8988T (cell line): ENCODE data around the gene RAD51B.
"Not testable (repeated sequence)": the region's sequence is repeated elsewhere in the genome, so short reads cannot be mapped to it uniquely, and the experiment has no call there.

Experiments
- DNase-seq: peaks from one replicate; pipeline ENCODE4 v3.0.0; 2011

Gene RAD51B

DNA sequence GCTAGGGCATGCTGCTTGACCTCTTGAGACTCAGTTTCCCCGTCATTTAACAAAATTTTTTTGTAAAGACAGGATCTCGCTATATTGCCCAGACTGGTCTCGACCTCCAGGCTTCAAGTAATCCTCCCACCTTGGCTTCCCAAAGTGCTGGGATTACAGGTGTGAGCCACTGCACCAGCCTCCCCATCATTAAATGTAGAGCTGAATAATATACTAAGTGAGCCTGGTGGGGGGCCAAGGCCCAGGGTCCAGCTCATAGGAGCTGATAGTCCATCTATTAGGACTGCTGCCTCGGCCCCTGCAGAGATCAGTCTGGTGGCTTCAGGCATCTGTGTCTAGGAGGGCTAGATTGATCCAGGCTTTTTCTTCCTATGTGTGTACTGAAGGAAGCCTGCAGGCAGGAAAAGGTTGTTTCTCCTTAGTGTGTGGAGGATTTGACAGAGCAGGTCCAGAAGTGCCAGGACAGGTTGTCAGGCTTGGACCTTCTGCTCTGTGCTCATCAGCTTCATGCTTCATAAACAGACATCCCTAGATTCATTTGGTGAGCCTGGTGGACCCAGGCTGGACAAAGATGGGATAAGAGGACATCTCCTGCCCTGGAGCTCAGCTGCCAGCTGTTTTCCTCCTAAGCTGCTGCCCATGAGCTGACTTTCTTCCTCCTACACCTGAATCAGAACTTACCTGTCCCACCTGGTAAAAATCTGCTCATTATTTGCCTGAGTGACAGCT, 837.9 kb downstream of the RAD51B start:
- no peak for DNase-seq

DNA sequence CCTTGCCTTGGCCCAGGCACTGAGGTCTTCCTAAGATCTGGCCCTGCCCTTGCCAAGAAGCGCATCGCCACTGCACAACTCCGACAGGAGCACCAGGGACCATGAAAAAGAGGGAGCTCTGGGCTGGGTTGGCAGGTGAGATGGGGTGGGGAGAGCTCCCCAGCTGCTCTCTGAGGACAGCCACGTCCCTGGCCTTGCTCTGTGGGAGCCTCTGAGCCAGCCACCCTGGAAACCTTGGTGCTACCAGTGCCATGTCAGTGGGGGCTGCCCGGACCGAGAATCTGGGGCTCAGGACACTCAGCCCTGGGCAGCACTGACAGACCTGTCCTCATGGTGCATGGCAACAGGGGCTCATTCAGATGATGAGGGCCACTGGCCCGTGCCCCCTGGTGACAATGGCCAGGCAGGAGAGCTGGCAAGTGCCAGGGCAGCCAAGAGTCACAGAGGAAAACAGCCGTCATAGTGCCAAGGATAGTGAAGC, 838.5 kb downstream of the RAD51B start:
- no peak for DNase-seq

DNA sequence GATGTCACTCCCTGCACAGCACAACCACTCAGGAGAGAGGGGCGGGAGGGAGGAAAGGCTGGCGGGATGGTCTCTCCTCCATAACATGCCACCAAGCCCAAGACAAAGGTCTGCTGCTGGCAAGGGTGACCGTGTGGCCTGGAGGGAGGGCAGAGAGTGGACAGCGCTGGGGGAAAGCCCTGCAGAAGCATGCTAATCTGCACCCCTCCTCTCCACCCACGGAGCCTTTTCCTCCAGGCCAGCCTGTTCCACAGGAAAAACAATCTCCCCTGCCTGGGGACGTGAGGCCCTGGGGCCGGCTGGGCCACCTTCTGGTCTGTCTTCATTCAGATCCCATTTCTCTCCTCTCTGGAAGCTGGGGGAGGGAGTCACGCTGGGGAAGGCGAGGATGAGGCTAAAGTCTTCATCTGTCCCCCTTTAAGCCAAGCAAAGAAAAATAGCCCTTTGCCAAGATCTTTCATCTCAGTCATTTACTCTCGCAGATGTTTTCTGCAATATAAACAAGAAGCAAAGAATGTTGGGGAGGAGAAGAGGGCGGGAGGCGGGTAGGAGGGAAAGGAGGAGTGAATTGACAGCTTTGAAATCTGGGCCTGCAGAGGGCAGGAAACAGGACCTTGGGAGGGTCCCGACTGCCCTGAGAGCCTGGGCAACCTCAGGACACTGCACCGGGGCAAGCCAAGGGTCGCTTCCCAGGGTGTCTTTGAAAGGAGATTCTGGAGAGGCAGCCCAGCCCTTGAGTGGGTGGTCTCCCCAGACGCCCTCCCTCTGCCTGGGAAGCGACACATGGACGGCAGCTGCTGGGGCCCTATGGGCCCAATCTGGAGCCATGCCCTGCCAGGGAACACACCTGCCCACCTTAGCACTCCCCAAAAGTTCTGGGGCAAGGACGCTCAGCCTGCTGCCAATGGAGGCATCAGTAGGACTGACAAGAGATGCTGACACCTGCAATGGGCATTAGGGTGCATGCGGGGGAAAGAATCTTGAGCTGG, 839.7 kb downstream of the RAD51B start:
- no peak for DNase-seq

DNA sequence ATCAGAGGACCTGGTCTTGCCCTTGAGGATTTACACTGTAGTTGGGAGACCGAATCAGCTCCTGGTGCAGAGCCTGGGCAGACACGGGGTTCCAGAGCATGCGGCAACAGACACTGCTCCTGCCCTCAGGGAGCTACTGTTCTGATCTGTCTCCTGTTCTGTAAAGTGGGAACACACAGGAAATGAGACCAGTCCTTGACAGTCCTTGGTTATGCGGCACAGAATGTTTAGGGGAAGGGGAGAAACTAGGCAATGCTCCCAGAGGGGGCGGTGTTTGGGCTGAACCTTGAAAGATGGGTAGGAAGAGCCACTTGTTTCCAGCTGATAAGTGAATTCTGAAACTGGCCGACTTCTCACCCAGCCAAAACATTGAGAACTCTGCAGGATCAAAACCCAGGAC, 840.9 kb downstream of the RAD51B start:
- no peak for DNase-seq

DNA sequence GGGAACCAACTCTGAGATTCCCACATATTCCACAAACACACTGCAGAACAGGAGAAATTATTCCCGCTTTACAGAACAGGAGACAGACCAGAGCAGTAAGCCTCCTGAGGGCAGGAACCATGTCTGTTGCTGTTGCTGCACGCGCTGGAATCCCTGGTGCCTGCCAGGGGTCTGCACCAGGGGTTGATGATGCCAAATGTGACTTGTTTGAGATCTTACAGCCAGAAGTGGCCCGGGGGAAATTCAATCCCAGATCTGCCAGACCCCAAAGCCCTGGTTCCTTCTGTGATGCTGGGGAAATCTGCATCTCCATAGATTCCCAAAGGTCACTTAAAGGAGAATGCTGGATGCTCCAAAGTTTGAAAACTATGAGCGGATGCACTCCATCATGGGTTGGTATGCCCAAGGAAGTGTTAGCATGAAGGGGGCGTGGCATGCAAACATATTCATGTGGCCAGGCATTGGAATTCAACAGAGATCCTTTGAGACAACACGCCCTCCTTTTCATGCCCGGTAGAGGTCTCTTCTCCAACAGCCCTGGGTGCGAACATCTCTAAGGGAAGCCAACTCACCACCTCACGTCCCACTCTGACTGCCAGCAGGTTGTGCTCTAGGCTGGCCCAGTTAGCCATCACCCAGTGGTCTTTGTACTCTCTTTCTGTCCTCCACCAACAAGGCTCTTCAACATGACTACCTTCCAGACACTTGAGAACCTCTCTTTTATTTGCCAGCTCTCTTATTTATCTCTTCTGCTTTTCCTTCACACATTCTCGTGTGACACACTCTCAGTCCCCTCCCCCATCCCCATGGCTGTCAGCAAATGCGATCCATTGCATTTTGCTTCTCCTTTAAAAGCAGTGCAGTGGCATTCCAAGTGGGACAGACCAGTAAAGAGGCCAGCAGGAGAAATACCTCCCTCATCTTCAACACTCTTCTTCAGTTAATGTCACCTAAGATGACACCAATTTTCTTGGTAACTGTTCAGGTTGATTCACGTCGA, 841.9 kb downstream of the RAD51B start:
- no peak for DNase-seq

DNA sequence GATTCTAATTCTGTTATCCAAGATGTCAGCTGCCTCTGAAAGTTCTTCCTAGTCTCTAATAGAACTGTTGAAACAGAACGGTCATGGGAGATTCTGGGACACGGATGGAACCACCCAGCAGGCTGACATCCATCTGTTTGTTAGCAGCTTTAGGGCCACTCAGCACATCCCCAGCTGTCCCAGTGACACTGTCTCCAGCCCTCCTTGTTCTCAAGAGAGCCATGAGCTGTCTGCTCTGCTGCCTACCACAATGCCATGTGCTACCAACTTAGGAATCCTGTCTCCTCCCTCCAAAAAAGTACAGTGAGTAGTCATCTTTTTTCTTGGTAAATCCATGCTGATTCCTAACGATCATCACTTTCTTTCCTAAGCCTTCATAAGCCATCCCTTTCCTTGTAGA, 842.8 kb downstream of the RAD51B start:
- no peak for DNase-seq

DNA sequence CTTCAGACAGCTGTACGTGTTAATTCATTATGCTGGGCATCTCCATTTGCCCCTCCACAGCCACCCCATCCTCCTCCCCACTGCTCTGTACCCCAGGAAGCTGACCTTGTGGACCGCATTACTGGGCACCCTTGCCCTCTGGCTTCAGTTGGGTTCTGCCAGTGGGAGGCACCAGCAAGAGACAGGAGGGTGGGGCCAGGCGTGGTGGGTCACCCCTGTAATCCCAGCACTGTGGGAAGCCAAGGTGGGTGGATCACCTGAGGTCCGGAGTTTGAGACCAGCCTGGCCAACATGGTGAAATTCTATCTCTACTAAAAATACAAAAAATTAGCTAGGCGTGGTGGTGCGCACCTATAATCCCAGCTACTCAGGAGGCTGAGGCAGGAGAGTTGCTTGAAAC, 843.2 kb downstream of the RAD51B start:
- DNase-seq, result not testable (repeated sequence)

DNA sequence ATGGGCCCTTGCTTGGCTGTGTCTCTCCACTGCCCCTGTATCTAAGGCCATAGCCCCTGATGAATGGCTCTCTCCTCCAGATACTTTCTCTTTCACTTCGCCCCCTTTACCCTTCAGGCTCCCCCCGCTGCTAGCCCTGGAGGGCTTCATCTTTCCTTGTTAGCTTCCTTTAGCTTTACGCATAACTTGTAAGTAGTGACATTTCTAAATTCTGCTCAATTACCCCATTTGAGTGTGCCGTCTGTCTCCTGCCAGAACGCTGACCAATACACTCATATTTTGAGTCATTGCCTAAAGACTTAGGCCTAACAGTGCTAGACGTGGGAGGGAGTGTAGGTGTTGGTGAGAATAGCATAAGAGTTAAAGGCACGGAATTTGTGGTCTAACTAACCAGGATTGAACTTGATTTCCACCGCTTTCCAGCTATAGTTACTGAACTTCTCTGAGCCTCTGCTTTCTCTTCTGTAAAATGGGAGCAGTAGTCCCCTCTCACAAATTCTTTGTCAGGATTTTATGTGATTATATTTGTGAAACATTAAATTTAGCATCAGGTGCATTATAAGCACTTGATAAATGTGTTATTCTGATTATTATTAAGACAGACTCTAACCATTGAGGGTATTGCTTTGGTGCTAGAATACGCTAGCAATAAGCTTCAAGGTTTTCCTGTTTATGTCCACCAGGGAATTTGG, 844.0 kb downstream of the RAD51B start:
- DNase-seq, result no peak

DNA sequence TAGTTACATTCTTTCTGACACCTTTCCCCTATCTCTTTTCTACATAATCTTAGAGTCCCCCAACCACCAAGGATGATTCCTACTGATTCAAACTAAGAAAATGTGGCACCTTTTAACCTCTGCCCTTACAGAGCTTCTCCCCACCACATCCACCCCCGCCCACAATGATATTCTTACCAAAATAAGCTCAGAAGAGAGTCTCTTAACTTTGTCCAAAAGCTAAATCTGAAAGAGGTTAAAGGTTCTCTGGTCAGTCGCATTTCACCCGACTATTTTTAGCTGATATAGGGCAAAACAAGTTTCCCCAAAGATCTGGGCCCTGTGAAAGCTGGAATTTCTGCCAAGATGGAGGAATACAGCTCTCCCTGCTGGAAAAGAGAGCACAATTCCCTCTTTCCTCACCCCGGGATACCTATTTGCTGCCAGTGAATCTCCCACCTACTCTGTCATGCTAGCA, 844.7 kb downstream of the RAD51B start:
- no peak for DNase-seq

DNA sequence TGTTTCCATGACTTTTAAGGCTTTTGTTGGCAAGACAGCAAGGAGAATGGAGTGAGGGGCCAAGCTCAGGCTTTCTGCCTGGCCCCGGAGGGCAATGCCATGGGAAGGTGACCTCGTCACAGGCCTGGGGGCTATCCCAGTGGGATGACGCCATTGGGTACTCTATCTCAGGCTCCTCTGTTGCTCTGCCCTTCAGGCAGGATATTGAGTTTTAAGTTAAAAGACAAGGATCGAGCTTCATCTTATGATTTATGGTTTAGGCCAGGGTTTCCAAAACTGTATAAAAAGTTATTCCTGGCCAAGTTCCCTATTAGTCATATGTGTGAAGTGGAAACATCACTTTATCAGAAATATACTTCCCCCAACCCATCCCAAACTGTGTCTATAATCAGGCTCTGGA, 845.6 kb downstream of the RAD51B start:
- DNase-seq, result no peak

DNA sequence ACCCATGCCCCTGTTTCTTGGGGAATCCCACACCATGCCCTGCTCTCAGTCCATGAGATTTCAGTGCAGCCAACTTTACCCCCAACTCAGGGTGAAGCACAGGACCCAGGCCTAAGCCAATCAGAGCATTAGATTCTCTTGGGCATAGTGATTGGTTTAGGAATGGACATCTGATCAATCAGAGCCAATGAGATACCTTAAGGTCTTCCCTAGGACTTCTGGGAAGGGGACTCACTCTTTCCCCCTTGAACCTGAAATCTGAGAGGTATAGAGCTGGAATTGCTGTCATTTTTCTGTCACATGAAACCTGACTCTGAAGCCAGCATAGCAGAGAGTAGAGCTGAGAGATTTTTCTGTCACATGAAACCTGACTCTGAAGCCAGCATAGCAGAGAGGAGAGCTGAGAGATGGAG, 846.2 kb downstream of the RAD51B start:
- no peak for DNase-seq

DNA sequence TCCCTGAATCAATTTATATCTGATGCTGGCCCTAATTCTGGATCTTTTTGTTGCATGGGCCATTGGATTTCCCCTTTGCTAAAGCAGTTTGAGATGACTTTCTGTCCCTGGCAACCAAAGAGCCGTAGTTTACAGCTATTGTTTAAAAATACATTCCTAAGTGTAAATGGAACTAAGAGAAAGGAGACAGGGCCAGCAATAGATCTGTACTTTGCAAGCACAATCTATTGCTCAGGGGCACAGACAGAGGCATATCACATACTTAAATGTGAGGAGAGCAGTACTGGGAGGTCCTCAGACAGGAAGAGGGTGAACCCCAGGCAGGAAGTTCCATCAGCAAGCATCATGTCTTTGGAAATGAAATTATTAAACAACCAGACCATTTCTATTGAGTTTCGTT, 846.7 kb downstream of the RAD51B start:
- DNase-seq, result no peak

DNA sequence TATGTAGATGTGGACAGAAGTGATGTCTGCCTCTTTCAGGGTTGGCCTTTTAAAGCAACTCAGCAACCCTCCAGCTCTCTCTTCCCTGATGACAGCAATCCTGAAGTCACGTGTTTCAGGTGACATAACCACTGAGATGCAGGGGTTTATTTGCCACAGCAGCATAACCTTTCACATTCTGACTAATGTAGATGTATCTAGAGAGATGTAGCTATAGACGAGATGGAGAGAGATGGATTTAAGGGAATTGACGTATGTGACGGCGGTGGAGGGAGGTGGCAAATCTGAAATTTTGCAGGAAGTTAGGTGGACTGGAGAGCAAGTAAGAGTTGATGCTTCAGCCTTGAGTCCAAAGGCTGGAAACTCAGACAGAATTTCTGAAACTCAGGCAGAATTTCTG, 847.3 kb downstream of the RAD51B start:
- no peak for DNase-seq

DNA sequence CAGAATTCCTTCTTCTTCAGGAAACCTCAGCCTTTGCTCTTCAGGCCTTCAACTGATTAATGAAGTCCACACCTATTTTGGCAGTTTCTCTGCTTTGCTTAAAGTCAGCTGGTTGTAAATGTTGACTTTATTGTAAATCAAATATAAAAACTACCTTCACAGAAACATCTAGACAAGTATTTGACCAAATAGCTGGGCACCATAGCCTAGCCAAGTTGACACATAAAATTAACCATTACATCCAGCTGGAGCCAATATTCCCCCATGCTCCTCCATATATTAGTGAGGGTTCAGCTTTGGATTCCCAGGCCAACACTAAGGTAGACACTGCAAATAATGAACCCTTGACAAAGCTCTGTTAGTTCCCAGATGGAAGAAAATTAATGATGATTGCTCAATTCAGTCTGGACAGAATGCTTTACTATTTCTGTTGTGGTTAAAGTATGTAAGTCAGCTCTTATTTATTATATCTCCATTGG, 847.8 kb downstream of the RAD51B start:
- DNase-seq, result no peak

DNA sequence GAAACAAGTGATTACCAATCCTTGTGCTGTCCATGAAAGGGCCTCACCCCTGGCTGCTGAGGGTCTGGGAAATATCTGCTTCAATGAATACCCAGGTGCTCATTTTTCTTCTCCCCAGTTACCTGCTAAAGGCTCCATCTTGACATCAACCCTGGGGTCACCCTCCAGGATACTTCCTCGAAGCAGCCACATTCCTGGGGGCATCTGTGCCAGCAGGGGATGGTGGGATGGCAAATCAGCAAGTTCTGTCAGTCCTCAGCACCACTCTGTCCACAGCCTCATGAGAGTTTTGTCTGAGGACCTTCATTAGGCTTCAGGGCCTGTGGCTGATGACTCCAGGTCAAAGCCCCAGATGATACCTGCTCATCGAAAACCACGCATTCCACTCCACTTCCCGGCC, 848.4 kb downstream of the RAD51B start:
- no peak for DNase-seq

DNA sequence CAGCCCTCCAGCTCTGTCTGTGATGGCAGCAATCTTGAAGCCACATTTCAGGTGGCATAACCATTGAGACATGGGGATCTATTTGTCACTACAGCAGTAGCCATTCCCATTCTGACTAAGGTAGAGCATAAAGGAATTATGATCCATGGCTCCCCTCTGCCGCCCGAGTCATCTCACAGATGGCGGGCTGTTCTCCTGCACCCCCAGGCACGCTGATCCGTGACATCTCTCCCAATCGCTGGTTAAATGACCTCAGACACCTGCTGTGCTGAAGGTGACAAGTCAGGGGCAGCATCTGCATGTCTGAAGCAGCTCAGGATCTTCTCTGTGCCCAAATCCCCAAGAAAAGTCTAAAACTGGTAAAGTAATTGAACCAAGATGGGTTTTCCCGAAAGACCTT, 849.0 kb downstream of the RAD51B start:
- no peak for DNase-seq

DNA sequence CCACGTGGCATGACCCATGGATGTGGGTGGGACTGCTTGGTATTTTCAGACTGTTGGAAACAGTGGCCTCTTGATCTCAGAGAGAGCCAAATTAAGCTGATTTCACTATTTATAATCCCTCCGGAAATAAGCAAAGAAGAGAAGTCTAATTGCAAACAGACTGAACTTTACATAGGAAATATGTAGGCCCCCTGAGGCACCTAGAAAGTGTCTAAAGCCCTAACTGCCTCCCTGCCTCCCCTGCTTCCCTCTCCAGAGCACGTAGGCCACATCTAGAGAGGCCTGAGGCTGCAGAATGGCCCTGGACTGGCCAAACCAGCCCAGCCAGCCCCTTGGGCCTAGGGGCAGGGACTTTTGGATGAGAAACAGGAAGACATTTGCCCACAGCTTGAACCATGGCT, 849.5 kb downstream of the RAD51B start:
- DNase-seq, result no peak

DNA sequence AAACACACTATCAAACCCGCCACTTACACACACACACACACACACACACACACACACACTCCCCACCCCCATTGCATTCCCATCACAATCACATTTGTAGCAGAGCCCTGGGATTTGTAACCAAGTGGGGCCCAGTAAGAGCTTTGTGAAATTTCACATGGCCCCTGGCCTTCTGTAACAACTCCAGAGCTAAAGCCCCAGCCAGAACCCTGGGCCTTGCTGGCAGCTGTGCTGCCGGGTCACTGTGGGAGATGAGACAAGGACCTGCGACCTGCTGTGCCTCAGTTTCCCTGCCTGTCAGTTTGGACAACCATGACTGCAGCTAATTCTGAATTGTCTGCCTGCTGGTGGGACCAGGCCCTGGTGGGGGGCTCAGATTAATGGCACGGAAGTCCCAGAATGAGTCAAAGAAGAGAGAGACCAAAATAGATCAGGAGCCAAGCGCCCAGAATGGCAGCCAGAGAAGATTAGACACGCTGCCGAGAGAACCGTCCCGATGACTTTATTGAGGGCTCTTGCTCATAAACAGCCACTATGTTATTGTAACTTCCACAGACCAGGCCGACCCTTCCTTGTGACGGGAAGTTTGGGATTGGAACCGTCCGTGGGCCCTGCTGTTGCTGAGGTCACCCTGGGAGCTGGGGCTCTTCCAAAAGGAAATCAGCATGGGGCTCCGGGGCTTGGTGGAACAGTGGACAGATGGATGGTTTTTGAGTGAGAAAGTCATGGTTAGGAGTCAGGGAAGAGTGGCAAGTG, 850.2 kb downstream of the RAD51B start:
- no peak for DNase-seq

DNA sequence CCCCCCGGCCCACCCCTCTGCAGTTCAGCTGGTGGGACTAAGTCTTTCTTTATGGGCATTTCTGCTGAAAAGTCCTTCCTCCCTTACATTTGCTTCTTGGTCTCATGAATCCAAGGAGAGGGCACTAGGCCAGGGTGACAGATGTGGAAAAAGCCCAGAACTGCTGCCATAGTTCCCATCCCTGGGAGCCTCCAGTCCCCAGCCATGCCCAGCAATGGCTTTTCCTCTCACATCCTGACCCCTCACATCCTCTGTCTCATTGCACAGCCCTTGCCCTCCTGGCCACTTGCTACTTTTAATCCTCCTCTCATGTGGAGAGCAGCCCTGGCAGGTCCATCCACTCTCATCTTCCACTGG, 850.8 kb downstream of the RAD51B start:
- no peak for DNase-seq

DNA sequence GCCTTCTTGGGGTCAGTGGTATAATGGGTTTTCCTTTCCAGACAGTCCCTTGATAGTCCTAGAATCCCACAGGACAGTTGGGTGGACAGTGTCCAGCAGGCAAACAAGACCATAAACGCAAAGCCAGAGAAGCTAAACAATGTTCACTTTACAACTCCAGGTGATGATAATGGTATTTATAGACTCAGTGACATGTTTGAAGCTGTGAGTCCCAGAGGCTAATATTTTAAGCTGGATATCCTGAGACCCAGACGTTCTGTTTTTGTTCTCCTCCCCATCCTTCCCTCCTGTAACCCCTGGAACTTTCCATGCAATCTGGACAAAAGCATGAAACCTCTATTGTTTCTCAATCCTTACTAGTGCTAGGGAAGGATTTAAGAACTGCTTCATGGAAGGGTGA, 852.3 kb downstream of the RAD51B start:
- DNase-seq, result no peak

DNA sequence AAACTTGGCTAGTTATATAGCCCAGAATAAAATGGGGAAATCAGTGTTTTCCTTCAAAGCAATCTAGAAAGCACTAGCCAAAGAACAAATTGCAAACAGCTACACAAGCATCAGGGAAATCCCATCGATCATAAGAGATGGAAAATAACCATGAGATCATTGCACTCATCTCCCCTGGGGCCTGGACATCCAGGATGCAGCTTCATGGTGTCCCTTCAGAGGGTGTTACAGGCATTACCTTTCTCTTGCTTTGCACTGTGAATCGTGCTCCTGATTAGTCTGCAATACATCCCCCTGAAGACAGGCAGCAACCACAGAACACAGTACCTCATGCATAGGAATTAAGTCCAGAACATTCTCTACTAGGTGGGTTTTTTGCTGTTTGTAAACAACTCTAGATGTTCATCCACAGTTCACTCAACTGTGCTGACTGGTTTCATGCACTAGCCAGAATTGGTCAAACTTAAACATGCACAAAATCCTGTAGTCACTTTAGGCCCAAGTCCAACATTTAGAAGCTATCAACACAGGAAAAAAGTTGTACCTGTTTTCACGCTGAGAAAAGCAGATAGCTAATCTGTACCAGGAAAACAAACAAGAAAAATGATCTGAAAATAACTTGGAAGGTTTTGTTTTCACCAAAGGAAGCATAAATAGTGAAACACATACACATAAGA, 853.2 kb downstream of the RAD51B start:
- DNase-seq, result no peak
